ENCODE data around the gene CDK5R2.
A peak's percentile ranks its signal among the peaks of the same experiment; 100 is the strongest.
"Not testable (repeated sequence)": the region's sequence is repeated elsewhere in the genome, so short reads cannot be mapped to it uniquely, and the experiment has no call there.

The CDK5R2 gene

GRCh38 chr2:218959141-218959731 is at the start of gene CDK5R2:
CDK5R2 (plus strand) TSS chr2:218959666; CDS start chr2:218959821, 155 bp downstream.
- peak; percentile 48 for FAIRE-seq

GRCh38 chr2:218910741-218911140 is 48.7 kb upstream of the CDK5R2 start:
- no peak for FAIRE-seq

GRCh38 chr2:218920504-218920903 is 39.0 kb upstream of the CDK5R2 start:
- FAIRE-seq = no peak

- no peak for FAIRE-seq
These were observed 34.7 kb upstream of the CDK5R2 start for GRCh38 chr2:218924757-218925156.

- FAIRE-seq = no peak
These were observed 34.0 kb upstream of the CDK5R2 start for GRCh38 chr2:218925434-218925833.

- FAIRE-seq = no peak
These were observed 32.0 kb upstream of the CDK5R2 start for GRCh38 chr2:218927422-218927821.

GRCh38 chr2:218927876-218928275 is 31.6 kb upstream of the CDK5R2 start:
- no peak for FAIRE-seq

- not testable (repeated sequence) for FAIRE-seq
These were observed 29.0 kb upstream of the CDK5R2 start for GRCh38 chr2:218930488-218930887.

GRCh38 chr2:218931751-218932150 is 27.7 kb upstream of the CDK5R2 start:
- not testable (repeated sequence) for FAIRE-seq

GRCh38 chr2:218944759-218945404 is 14.6 kb upstream of the CDK5R2 start:
- no peak for FAIRE-seq

GRCh38 chr2:218946621-218947020 is 12.8 kb upstream of the CDK5R2 start:
- FAIRE-seq = no peak

GRCh38 chr2:218952160-218952559 is 7.3 kb upstream of the CDK5R2 start:
- no peak for FAIRE-seq

GRCh38 chr2:218953366-218953954 is 6.0 kb upstream of the CDK5R2 start:
- no peak for FAIRE-seq

GRCh38 chr2:218954541-218955300 is 4.7 kb upstream of the CDK5R2 start:
- no peak for FAIRE-seq

GRCh38 chr2:218956039-218956438 is 3.4 kb upstream of the CDK5R2 start:
- FAIRE-seq = no peak

- no peak for FAIRE-seq
These were observed 1.8 kb upstream of the CDK5R2 start for GRCh38 chr2:218957671-218958070.

- no peak for FAIRE-seq
These were observed 1.2 kb upstream of the CDK5R2 start for GRCh38 chr2:218958276-218958675.

- no peak for FAIRE-seq
These were observed 369 bp downstream of the CDK5R2 start for GRCh38 chr2:218959761-218960308.

- no peak for FAIRE-seq
These were observed 1.1 kb downstream of the CDK5R2 start for GRCh38 chr2:218960309-218961165.

- FAIRE-seq = no peak
These were observed 1.8 kb downstream of the CDK5R2 start for GRCh38 chr2:218961229-218961628.

GRCh38 chr2:218961651-218962570 is 2.4 kb downstream of the CDK5R2 start:
- FAIRE-seq = no peak
